Panc1 (cell line): ENCODE results near the gene MSI2. TPM values are rescaled to one million over a fixed set of nuclear protein-coding genes. Genes with fewer than 3 reads are reported as not detected.

ENCODE experiments used
- ATAC-seq: fragments of 200-7000 bp; cut with Tn5 transposase; 2 replicates; pipeline ENCODE4 v1.9.1; 2020; ENCODE audit warnings: mild to moderate bottlenecking, moderate library complexity
- BruUV-seq: library from RNA; stranded (reverse); fragments of 400-500 nt; replicated peaks from 2 replicates; lab custom pipeline; 2021; lab: Mats Ljungman, UMichigan
- CTCF ChIA-PET: fragments of 300-600 bp; sonication (Branson Sonifier 250); formaldehyde crosslinking; loops from one replicate; lab custom pipeline; 2022; ENCODE audit warnings: antibody characterized with exemption; lab: Charles Lee
- POLR2A ChIA-PET: fragments of 300-600 bp; sonication (Branson Sonifier 250); formaldehyde crosslinking; loops from one replicate; lab custom pipeline; 2022; ENCODE audit warnings: antibody characterized with exemption; lab: Charles Lee
- DNase-seq: peaks from one replicate; pipeline ENCODE4 v3.0.0-alpha.2; 2010; ENCODE audit warnings: low read depth, low spot score
- H3K27ac ChIP-seq: 2 replicates; pipeline ENCODE4 v1.5.1; 2011; ENCODE audit warnings: mild to moderate bottlenecking, low read length, inconsistent platforms
- H3K27me3 ChIP-seq: fragments of 200-500 bp; sonication (Bioruptor generic); 2 replicates; pipeline ENCODE4 v1.6.0; 2014; ENCODE audit warnings: low read length, inconsistent platforms; ENCODE audit not compliant: control insufficient read depth, insufficient read depth
- H3K36me3 ChIP-seq: fragments of 200-500 bp; sonication (Bioruptor generic); 2 replicates; pipeline ENCODE4 v1.5.1; 2014; ENCODE audit warnings: inconsistent platforms, mild to moderate bottlenecking, low read length, moderate library complexity; ENCODE audit not compliant: control insufficient read depth, insufficient read depth
- H3K4me1 ChIP-seq: 2 replicates; pipeline ENCODE4 v1.5.1; 2011; ENCODE audit warnings: inconsistent platforms, mild to moderate bottlenecking, low read length, moderate library complexity; ENCODE audit not compliant: control insufficient read depth, insufficient read depth
- H3K4me3 ChIP-seq, 2 experiments: 2 replicates each; pipeline ENCODE4 v1.5.1; 2011 to 2012; ENCODE audit warnings: low read depth in 2 of 2, low read length in 2 of 2, mild to moderate bottlenecking in 2 of 2, inconsistent platforms in 1 of 2, moderate library complexity in 1 of 2
- H3K9me3 ChIP-seq: fragments of 200-500 bp; sonication (Bioruptor generic); 2 replicates; pipeline ENCODE4 v1.5.1; 2014; ENCODE audit warnings: low read depth, mild to moderate bottlenecking, inconsistent platforms, low read length, moderate library complexity; ENCODE audit not compliant: control insufficient read depth, insufficient read depth
- POLR2AphosphoS5 ChIP-seq: IDR thresholded peaks from 2 replicates; pipeline ENCODE4 v1.6.1; 2012; ENCODE audit warnings: mild to moderate bottlenecking, low read depth, low read length, moderate library complexity
- SIN3A ChIP-seq: IDR thresholded peaks from 2 replicates; pipeline ENCODE4 v1.6.1; 2012; ENCODE audit warnings: low read depth, mild to moderate bottlenecking, low read length, moderate library complexity, borderline replicate concordance; ENCODE audit not compliant: insufficient read depth
- TCF7L2 ChIP-seq: IDR thresholded peaks from 2 replicates; pipeline ENCODE4 v1.6.1; 2011; ENCODE audit warnings: mild to moderate bottlenecking, low read depth, low read length, inconsistent platforms
- in situ Hi-C: cut with HindIII; loops from 2 replicates; pipeline ENCODE4 v1.10.0; 2016; ENCODE audit warnings: low sequenced_read_pairs, low pct_unique_long_range_greater_than_20kb
- intact Hi-C: fragments of 100-400 bp; cut with micrococcal nuclease; formaldehyde crosslinking; loops from one replicate; pipeline ENCODE4 v1.10.0; 2022; ENCODE audit not compliant: unreplicated experiment
- total RNA-seq: library from RNA; stranded (reverse); gene quantifications from one replicate; pipeline ENCODE4 v1.2.1, GENCODE V29; 2021; ENCODE audit not compliant: unreplicated experiment
- TF ChIP-seq, protein P1 (sequence below), 2 experiments: IDR thresholded peaks; 2 replicates each; pipeline ENCODE4 v1.6.1; 2011 to 2012; ENCODE audit warnings: low read depth in 2 of 2, control low read depth in 1 of 2, low read length in 1 of 2, mild to moderate bottlenecking in 1 of 2, moderate library complexity in 1 of 2; ENCODE audit not compliant: insufficient read depth in 1 of 2
- TF ChIP-seq, protein P2 (sequence below): fragments of 450-650 bp; IDR thresholded peaks from 2 replicates; pipeline ENCODE4 v1.5.1; 2017; ENCODE audit warnings: mild to moderate bottlenecking

The MSI2 gene
- total RNA-seq, 1 experiment from 2014 or later = 38.5 TPM

DNA sequence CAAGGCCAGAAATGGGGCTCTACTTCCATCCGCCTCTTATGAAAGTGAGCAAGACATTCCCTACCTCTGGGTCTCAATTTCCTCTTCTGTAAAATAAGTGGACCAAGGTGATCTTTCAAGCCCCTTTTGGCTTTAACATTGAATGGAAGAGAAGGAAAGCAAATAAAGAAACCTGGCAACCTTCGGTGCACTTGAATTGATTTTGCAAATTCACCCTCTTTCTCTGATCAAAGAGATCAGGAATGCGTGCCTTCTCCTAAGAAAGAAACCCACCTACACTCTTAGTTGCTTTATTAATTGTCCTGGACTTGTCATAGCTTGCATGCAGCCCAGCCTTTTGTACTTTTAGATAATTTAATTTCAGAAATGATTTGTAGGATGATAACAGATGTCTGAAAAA is 3.0 kb downstream of the MSI2 start:
- peaks cover 4% of the 10 kb centered on the region; the same call in 1 of the 2 replicates for H3K27me3 ChIP-seq
- no TSS peak for BruUV-seq
- ATAC-seq (no peak), DNase-seq (no peak)
- H3K4me3 ChIP-seq = no peak overlapping the region
- H3K27ac ChIP-seq = no peak overlapping the region
- H3K36me3 ChIP-seq = peaks cover 5% of the 10 kb centered on the region; the same call in 1 of the 2 replicates
- TF ChIP-seq, protein P1, sequence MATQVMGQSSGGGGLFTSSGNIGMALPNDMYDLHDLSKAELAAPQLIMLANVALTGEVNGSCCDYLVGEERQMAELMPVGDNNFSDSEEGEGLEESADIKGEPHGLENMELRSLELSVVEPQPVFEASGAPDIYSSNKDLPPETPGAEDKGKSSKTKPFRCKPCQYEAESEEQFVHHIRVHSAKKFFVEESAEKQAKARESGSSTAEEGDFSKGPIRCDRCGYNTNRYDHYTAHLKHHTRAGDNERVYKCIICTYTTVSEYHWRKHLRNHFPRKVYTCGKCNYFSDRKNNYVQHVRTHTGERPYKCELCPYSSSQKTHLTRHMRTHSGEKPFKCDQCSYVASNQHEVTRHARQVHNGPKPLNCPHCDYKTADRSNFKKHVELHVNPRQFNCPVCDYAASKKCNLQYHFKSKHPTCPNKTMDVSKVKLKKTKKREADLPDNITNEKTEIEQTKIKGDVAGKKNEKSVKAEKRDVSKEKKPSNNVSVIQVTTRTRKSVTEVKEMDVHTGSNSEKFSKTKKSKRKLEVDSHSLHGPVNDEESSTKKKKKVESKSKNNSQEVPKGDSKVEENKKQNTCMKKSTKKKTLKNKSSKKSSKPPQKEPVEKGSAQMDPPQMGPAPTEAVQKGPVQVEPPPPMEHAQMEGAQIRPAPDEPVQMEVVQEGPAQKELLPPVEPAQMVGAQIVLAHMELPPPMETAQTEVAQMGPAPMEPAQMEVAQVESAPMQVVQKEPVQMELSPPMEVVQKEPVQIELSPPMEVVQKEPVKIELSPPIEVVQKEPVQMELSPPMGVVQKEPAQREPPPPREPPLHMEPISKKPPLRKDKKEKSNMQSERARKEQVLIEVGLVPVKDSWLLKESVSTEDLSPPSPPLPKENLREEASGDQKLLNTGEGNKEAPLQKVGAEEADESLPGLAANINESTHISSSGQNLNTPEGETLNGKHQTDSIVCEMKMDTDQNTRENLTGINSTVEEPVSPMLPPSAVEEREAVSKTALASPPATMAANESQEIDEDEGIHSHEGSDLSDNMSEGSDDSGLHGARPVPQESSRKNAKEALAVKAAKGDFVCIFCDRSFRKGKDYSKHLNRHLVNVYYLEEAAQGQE (IDR thresholded peaks at IDR 0.05; ENCODE audit: insufficient read depth in 1 of 2, low read depth in 2 of 2, low read length in 1 of 2) = no peak
- TF ChIP-seq, protein P2, sequence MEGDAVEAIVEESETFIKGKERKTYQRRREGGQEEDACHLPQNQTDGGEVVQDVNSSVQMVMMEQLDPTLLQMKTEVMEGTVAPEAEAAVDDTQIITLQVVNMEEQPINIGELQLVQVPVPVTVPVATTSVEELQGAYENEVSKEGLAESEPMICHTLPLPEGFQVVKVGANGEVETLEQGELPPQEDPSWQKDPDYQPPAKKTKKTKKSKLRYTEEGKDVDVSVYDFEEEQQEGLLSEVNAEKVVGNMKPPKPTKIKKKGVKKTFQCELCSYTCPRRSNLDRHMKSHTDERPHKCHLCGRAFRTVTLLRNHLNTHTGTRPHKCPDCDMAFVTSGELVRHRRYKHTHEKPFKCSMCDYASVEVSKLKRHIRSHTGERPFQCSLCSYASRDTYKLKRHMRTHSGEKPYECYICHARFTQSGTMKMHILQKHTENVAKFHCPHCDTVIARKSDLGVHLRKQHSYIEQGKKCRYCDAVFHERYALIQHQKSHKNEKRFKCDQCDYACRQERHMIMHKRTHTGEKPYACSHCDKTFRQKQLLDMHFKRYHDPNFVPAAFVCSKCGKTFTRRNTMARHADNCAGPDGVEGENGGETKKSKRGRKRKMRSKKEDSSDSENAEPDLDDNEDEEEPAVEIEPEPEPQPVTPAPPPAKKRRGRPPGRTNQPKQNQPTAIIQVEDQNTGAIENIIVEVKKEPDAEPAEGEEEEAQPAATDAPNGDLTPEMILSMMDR = no peak
- TF ChIP-seq SIN3A (no peak), TCF7L2 (no peak), POLR2AphosphoS5 (no peak)
- CTCF ChIA-PET = interaction anchor here (1.1 kb wide), 1 partner anchor 16 kb away, joined by 4 read pairs; no protein-coding TSS in a partner anchor
- POLR2A ChIA-PET = no interaction called here
- in situ Hi-C loops = no loop called here
- intact Hi-C loops = no loop called here
- no peaks in the 10 kb centered on the region for H3K9me3 ChIP-seq
- peaks cover 11% of the 10 kb centered on the region; the same call in 1 of the 2 replicates for H3K4me1 ChIP-seq

DNA sequence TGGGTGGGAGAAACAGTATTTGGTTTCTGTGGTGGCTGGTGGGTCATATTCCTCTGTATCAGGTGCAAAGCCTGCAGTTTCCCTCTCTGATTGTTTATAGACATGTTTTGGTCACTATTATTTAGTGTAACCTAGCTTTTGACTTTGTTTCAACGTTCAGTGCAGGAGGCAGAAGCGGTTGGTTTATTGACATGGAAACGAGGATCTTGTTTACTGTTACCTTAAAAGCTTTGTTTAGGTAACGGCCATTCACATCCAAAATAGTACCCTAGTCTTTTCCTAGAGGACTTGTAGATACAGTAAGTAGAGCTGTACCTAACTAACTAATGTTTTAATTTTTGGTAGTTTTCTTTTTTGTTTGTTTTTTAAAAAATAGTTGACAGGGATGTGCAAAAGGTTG is 3.5 kb downstream of the MSI2 start:
- ATAC-seq = no peak
- TF ChIP-seq, protein P1 (IDR thresholded peaks at IDR 0.05; ENCODE audit: insufficient read depth in 1 of 2, low read depth in 2 of 2, low read length in 1 of 2) = no peak
- TF ChIP-seq, protein P2 = no peak
- TF ChIP-seq POLR2AphosphoS5 (no peak), SIN3A (no peak), TCF7L2 (no peak)
- POLR2A ChIA-PET = interaction anchor here (0.6 kb wide), 1 partner anchor 241 kb away, joined by 5 read pairs; no protein-coding TSS in a partner anchor

More for the DNA sequence above, 3.5 kb downstream of the MSI2 start:
- H3K4me1 ChIP-seq = peaks cover 11% of the 10 kb centered on the region; the same call in 1 of the 2 replicates
- peaks cover 5% of the 10 kb centered on the region; the same call in 1 of the 2 replicates for H3K36me3 ChIP-seq
- BruUV-seq = no TSS peak
- no peak for DNase-seq
- H3K9me3 ChIP-seq = no peaks in the 10 kb centered on the region
- intact Hi-C loops (no loop called here), in situ Hi-C loops (no loop called here)
- H3K27me3 ChIP-seq = peaks cover 2% of the 10 kb centered on the region; the same call in 1 of the 2 replicates
- CTCF ChIA-PET = interaction anchor here (1.1 kb wide), 1 partner anchor 16 kb away, joined by 4 read pairs; no protein-coding TSS in a partner anchor
- no peak overlapping the region for H3K27ac ChIP-seq
- H3K4me3 ChIP-seq = no peak overlapping the region
